ENCODE measurements around the gene RIPOR2.

Gene RIPOR2

GRCh38 chr6:24933868-24934401 lies 1.8 kb downstream of the RIPOR2 start:
- Histone ChIP-seq H3K27ac (ENCODE audit: extremely low read depth, low read depth, low read length) (no peak overlapping the region), H3K9me3 (ENCODE audit: control insufficient read depth, insufficient read depth, low read depth, low read length) (no peaks in the 10 kb centered on the region), H3K4me3 (ENCODE audit: low read depth, low read length) (no peak overlapping the region), H3K4me1 (ENCODE audit: control insufficient read depth, insufficient read depth, low read length) (no peaks in the 10 kb centered on the region), H3K36me3 (ENCODE audit: control insufficient read depth in 2 of 2, insufficient read depth in 1 of 2, low read length in 2 of 2) (no peaks in the 10 kb centered on the region)
- CTCF ChIA-PET, result interaction anchor here (0.6 to 5.4 kb wide), 49 partner anchors 9 to 1167 kb away, joined by 3 to 63 read pairs (median 4); no protein-coding TSS in a partner anchor
- POLR2A ChIA-PET, result no interaction called here
- no peak for TF ChIP-seq ZNF341 (tag by site-specific recombination; IDR thresholded peaks at IDR 0.05; ENCODE audit: low read depth)
- TF ChIP-seq ZNF16 (tag by site-specific recombination; IDR thresholded peaks at IDR 0.05; ENCODE audit: low read depth), result no peak
- no peak for TF ChIP-seq KLF8 (tag by site-specific recombination; IDR thresholded peaks at IDR 0.05)
- TF ChIP-seq ZNF704 (tag by site-specific recombination; IDR thresholded peaks at IDR 0.05), result no peak
- TF ChIP-seq ZBTB17 (tag by site-specific recombination; IDR thresholded peaks at IDR 0.05), result 0 out of 2 replicates have a peak, but pooled peaks have one; percentile 22
- no peak for TF ChIP-seq ZNF155 (tag by site-specific recombination; IDR thresholded peaks at IDR 0.05)
- peak; percentile 36; the same call in 1 of the 2 replicates for TF ChIP-seq ZNF660 (tag by site-specific recombination; IDR thresholded peaks at IDR 0.05)
- TF ChIP-seq ZBTB21 (tag by site-specific recombination; IDR thresholded peaks at IDR 0.05), result no peak
- TF ChIP-seq ZNF184 (tag by site-specific recombination; IDR thresholded peaks at IDR 0.05), result no peak
- no peak for TF ChIP-seq ZNF433 (tag by site-specific recombination; IDR thresholded peaks at IDR 0.05; ENCODE audit: low read depth)
- no peak for TF ChIP-seq BCL11B (tag by site-specific recombination; IDR thresholded peaks at IDR 0.05; ENCODE audit: low read depth)
- TF ChIP-seq ZNF423 (tag by site-specific recombination; IDR thresholded peaks at IDR 0.05), result no peak
- peak; percentile 34; the same call in 1 of the 2 replicates for TF ChIP-seq IKZF3 (tag by site-specific recombination; IDR thresholded peaks at IDR 0.05)
- no peak for TF ChIP-seq ZNF114 (tag by site-specific recombination; IDR thresholded peaks at IDR 0.05)
- peak; percentile 89 for TF ChIP-seq INSM2 (tag by site-specific recombination; IDR thresholded peaks at IDR 0.05)
- no peak for TF ChIP-seq ZNF2 (tag by site-specific recombination; IDR thresholded peaks at IDR 0.05)
- no peak for TF ChIP-seq ZNF530 (tag by site-specific recombination; IDR thresholded peaks at IDR 0.05; ENCODE audit: low read depth)

GRCh38 chr6:24933266-24933665 lies 2.5 kb downstream of the RIPOR2 start:
- ChIA-PET CTCF (interaction anchor here (0.6 to 5.4 kb wide), 38 partner anchors 8 to 1167 kb away, joined by 3 to 63 read pairs (median 5); no protein-coding TSS in a partner anchor), POLR2A (interaction anchor here (0.6 kb wide), 1 partner anchor 501 kb away, joined by 6 read pairs; no protein-coding TSS in a partner anchor)
- Histone ChIP-seq H3K4me3 (ENCODE audit: low read depth, low read length) (no peak overlapping the region), H3K27ac (ENCODE audit: extremely low read depth, low read depth, low read length) (no peak overlapping the region), H3K36me3 (ENCODE audit: control insufficient read depth in 2 of 2, insufficient read depth in 1 of 2, low read length in 2 of 2) (no peaks in the 10 kb centered on the region), H3K4me1 (ENCODE audit: control insufficient read depth, insufficient read depth, low read length) (no peaks in the 10 kb centered on the region), H3K9me3 (ENCODE audit: control insufficient read depth, insufficient read depth, low read depth, low read length) (no peaks in the 10 kb centered on the region)
- TF ChIP-seq ZFP69B (tag by site-specific recombination; IDR thresholded peaks at IDR 0.05) (no peak), ZNF394 (tag by site-specific recombination; IDR thresholded peaks at IDR 0.05; ENCODE audit: borderline replicate concordance) (no peak), ZNF792 (tag by site-specific recombination; IDR thresholded peaks at IDR 0.05) (no peak), ZNF274 (IDR thresholded peaks at IDR 0.05; ENCODE audit: low read length) (no peak), ZNF274 (tag by site-specific recombination; IDR thresholded peaks at IDR 0.05; ENCODE audit: borderline replicate concordance) (no peak), ZBTB1 (tag by site-specific recombination; IDR thresholded peaks at IDR 0.05) (no peak), ZNF433 (tag by site-specific recombination; IDR thresholded peaks at IDR 0.05; ENCODE audit: low read depth) (no peak), ZNF529 (tag by site-specific recombination; IDR thresholded peaks at IDR 0.05; ENCODE audit: insufficient replicate concordance) (no peak), ZBTB8A (tag by site-specific recombination; IDR thresholded peaks at IDR 0.05) (no peak), ZNF777 (tag by site-specific recombination; IDR thresholded peaks at IDR 0.05; ENCODE audit: borderline replicate concordance) (no peak), ZNF791 (tag by site-specific recombination; IDR thresholded peaks at IDR 0.05) (no peak), ZNF639 (tag by site-specific recombination; IDR thresholded peaks at IDR 0.05) (no peak), ZNF776 (tag by site-specific recombination; IDR thresholded peaks at IDR 0.05; ENCODE audit: borderline replicate concordance) (no peak)

All from HEK293 (cell line).